Measurements from ENCODE around the gene PSORS1C2. TPM values are rescaled to one million over a fixed set of nuclear protein-coding genes. Genes with fewer than 3 reads are reported as not detected.

The PSORS1C2 gene
- total RNA-seq, 1 donor from 2014 or later, result not detected

DNA sequence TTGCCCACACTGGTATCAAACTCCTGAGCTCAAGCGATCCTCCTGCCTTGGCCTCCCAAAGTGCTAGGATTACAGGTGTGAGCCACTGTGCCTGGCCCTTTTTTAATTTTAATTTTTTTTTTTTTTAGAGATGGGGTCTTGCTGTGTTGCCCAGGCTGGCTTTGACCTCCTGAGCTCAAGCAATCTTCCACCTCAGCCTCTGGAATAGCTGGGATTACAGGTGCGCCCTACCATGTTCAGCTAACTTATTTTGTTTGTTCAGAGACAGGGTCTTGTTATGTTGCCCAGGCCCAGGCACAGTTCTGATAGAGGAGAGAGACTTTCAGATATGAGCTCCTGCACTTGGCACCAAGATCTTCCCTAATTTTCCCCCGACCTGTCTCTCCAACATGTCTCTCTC, 8.1 kb downstream of the PSORS1C2 start:
- Mint-ChIP-seq H3K9me3 (no peaks in the 10 kb centered on the region), H3K4me3 (no peak overlapping the region), H3K4me1 (peaks cover 5% of the 10 kb centered on the region), H3K36me3 (ENCODE audit: low read depth) (no peaks in the 10 kb centered on the region), H3K27ac (ENCODE audit: unreplicated experiment) (no peak overlapping the region), H3K27me3 (ENCODE audit: low read depth) (peaks cover 17% of the 10 kb centered on the region)
- DNase-seq (ENCODE audit: low read depth, low spot score), result no peak
- no peak for TF ChIP-seq CTCF (conservative IDR thresholded peaks at IDR 0.05)

DNA sequence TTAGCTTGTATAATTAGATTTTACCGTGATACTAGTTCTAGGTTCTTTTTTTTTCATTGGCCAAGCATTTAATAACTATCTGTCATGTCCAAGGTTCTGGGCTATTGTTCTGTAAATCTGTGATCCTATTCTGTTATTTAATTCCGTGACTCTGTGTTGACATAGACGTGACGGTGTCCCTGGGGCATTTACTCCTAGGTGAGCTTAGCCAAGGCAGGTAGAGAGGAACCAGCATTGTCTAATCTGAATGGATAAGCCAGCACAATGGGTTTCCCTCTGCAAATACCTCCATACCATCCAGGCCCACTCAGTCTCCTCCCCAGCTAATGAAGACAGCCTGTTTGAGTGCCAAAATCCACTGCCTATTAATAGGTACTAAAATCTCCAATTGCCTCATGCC, 9.7 kb downstream of the PSORS1C2 start:
- no peaks in the 10 kb centered on the region for H3K9me3 Mint-ChIP-seq
- no peak for DNase-seq (ENCODE audit: low read depth, low spot score)
- no peak for TF ChIP-seq CTCF (conservative IDR thresholded peaks at IDR 0.05)

GRCh38 chr6:31128093-31128676, 10.7 kb downstream of the PSORS1C2 start:
- Mint-ChIP-seq H3K4me3 (no peak overlapping the region), H3K36me3 (ENCODE audit: low read depth) (no peaks in the 10 kb centered on the region), H3K27me3 (ENCODE audit: low read depth) (peaks cover 17% of the 10 kb centered on the region), H3K4me1 (peaks cover 14% of the 10 kb centered on the region), H3K27ac (ENCODE audit: unreplicated experiment) (no peak overlapping the region), H3K9me3 (no peaks in the 10 kb centered on the region)
- TF ChIP-seq CTCF (conservative IDR thresholded peaks at IDR 0.05), result peak; percentile 86
- DNase-seq (ENCODE audit: low read depth, low spot score), result peak; percentile 70

More for the DNA sequence above, 9.7 kb downstream of the PSORS1C2 start:
- Mint-ChIP-seq H3K4me3 (no peak overlapping the region), H3K27me3 (ENCODE audit: low read depth) (peaks cover 17% of the 10 kb centered on the region), H3K36me3 (ENCODE audit: low read depth) (no peaks in the 10 kb centered on the region), H3K27ac (ENCODE audit: unreplicated experiment) (no peak overlapping the region), H3K4me1 (peaks cover 14% of the 10 kb centered on the region)

DNA sequence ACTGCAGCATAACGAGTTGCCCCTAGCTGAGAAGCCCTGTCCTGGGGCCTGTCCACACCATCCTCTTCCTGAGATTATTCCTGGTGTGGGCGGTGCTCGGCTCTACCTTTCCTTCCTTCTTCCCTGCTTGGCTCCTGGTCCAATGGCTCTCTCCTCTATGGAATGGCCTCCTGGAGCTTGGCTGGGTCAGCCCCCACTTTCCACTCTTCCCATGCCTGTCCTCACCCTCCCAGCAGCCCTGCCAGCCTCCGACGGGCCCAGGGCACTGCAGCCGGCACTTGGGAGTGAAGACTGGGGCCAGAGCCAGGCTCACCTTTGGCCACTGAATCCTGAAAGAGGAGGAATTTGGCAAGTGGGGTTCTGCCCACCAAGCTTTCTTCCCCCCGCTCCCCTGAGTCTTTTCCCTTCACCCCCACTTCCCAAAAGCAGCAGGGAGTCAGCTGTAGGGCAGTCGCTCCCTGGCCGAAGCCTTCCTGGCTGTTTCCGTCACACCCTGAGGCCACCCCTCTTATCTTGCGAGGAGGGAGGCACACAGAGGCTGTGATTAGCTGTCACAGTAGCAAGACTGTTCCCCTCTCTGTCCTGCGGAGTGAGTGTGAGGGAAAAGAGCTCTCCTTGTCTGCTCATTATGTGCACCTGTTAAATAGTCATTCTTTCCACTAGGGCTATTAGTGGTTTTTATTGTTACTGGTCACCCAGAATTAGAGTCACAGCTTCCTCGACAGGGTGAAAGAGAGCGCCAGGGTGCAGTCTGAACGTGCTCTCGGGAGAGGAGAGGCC, 12.3 kb downstream of the PSORS1C2 start:
- H3K36me3 Mint-ChIP-seq (ENCODE audit: low read depth), result no peaks in the 10 kb centered on the region
- TF ChIP-seq CTCF (conservative IDR thresholded peaks at IDR 0.05), result no peak
- H3K4me3 Mint-ChIP-seq, result no peak overlapping the region
- no peak overlapping the region for H3K27ac Mint-ChIP-seq (ENCODE audit: unreplicated experiment)
- H3K27me3 Mint-ChIP-seq (ENCODE audit: low read depth), result peaks cover 17% of the 10 kb centered on the region
- DNase-seq (ENCODE audit: low read depth, low spot score), result no peak
- H3K4me1 Mint-ChIP-seq, result peaks cover 14% of the 10 kb centered on the region
- H3K9me3 Mint-ChIP-seq, result no peaks in the 10 kb centered on the region

DNA sequence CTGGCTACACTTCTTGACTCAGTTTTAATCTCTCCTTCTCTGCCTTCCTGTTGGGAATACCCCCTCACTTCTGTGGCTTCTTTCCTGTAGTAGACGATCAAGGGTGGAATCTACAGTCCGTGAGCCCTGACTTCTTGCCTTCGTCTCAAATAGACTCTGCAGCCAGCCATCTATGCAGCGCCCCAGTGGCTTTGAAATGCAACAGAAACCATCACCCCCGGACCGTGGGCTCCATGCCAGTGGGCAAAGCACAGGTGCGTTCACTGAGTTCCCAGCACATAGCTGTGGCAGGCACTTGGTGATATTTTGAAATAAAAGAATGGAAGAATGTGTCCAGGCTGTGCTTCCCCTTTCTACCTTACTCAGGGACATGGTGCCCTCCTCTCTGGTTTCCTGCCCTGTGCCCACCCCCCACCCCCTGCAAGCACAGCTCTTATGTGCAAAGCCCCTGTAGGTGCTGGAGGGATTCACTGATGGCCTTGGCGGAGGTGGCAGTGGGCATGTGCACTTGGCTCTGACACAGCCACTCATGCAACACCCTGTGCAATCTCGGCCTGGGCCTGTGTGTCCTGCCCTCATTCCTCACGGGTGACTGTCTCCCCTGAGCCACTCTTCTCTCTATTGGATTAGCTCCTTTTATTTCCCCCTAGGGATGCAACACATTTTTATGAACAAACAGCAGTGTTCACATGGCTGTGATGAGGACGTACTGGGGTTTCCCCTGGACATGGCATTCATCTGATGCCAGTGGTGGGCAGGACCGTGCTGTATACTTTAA, 13.1 kb downstream of the PSORS1C2 start:
- H3K36me3 Mint-ChIP-seq (ENCODE audit: low read depth), result no peaks in the 10 kb centered on the region
- H3K4me3 Mint-ChIP-seq, result no peak overlapping the region
- peaks cover 14% of the 10 kb centered on the region for H3K4me1 Mint-ChIP-seq
- no peaks in the 10 kb centered on the region for H3K9me3 Mint-ChIP-seq
- TF ChIP-seq CTCF (conservative IDR thresholded peaks at IDR 0.05), result no peak
- no peak for DNase-seq (ENCODE audit: low read depth, low spot score)
- H3K27ac Mint-ChIP-seq (ENCODE audit: unreplicated experiment), result no peak overlapping the region
- H3K27me3 Mint-ChIP-seq (ENCODE audit: low read depth), result peaks cover 17% of the 10 kb centered on the region

All from neural crest cell (in vitro differentiated cells).